NCI-H524 treated with DMSO at 0.1 percent for 48 hours (cell line): ENCODE measurements around the gene AGPAT2.

Experiments used
- DNase-seq: peaks from one replicate; lab custom pipeline; 2025; lab: John Stamatoyannopoulos, UW

AGPAT2 gene

DNA sequence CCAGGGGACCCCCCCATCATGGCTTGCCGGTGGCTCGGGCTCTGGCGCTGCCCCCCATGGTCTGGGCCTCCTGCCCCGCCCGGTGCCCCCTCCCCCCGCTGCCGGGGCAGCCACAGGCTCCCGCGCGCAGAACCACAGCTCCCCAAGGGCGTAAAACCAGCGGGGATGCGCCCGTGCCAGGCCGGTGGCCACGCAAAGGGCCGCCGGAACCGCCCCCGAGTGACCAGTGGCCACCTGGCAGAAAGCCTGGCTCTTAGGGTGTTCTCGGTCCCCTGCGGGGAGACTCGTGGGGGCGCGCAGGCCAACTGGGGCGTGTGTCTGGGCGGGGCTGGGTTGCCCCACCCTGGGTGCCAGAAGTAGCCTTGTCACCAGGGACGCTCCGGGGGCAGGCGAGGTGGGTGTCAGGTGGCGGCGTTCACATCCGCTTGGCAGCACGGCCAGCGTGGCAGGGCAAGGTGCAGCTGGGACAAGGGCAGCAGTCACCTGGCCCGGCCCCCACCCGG is 515 bp upstream of the AGPAT2 start:
- no peak for DNase-seq

DNA sequence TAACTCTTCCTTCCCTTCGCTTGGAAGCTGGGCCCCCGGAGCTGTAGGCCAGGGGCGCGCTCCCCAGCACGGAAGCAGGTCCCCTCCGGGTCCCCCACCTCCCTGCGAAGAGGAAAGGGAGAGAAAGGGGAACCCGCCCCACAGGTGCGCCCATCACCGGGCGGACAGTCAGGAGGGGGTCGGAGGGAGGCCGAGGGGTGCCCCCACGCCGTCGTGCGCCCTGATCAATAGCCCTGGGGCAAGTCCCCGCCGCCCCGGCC is 793 bp downstream of the AGPAT2 start:
- DNase-seq, result no peak

DNA sequence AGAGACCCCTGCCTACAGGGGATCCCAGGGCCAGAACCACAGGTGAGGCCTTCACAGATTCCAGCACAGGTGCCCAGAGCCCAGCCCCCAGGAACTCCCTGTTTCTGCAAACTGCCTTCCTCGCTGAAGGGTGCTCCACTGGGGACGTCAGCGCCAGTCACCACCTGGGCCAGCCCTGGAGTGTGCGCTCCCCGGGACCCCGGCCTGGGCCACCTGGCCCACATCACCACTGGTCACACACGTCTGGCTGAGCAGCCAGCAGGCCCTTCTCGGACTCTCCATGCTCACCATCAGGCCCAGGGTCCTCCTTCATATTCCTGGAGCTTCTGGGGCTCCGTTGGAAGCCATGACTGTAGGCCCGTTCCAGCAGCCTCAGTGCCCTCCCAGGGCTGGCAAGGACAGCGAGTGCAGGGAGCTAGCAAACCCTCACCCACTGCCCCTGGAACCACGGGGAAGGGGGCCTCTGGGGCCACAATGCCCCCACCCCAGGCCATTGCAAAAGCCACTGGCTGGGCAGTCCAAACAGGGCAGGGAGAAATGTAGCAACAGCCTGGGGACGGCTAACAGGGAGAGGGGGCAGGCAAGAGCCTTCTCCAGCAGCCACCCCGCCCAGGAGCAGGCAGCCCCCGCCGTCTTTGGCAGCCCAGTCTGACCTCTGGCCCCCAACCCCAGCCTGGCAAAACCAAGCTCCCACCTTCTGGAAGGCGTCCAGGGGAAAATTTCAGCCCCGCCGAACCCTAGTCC is 1.3 kb downstream of the AGPAT2 start:
- DNase-seq, result no peak

DNA sequence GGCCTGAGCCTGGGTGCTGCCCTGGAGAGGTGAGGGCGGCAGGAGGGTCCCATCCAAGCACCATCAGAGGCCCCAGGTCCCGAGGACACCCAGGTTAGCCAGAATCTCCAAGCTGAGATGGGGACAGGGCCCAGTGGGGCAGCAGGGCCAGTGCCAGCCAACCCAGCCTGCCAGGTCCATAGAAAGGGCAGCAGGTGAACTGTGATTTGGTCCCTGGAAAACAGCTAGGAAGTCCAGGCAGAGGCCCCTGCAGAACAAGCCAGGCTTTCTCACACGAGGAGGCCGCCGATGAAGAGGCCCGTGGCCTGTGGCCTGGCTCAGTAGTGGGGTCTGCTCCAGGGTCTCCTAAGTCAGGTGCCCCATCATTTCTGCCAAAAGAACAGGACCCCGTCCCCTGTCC is 2.0 kb downstream of the AGPAT2 start:
- DNase-seq, result no peak

DNA sequence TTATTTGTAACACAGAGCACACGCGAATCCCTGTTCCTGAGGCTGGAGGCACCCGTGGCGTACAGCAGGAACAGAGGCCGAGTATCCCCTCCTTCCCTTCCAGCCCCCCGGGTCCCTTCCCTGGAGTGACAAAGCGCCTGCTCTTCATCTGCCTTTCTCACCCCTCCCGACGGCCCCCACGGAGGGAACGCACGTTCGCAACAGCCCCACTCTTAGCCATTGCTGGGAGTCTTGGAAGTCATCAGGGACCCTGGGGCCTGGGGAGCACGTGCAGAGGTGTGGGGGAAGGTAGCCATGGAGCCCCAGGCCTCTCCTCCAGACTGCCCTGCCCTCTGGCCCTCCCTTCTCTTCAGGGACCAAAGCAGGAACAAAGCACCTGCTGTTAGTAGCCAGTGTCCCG is 2.5 kb downstream of the AGPAT2 start:
- DNase-seq, result no peak

DNA sequence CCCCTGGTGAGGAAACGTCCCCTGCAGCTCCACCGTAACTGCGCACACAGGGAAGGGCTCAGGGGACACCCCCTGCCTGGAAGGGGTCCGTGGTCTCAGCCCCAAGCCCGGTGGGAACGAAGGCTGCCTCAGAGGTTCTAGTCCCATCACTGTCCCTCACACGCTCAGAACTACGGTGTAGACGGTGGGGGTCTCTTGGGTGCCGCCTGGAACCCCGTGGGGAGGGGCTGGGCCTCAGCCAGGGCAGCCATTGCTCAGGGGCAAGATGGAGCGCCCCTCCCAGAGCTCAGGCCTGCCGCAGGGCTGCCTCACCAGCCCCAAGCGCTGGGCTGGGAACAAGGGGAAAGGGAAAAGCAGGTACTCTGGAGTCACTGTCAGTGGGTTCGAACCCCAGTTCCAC is 2.9 kb downstream of the AGPAT2 start:
- no peak for DNase-seq

DNA sequence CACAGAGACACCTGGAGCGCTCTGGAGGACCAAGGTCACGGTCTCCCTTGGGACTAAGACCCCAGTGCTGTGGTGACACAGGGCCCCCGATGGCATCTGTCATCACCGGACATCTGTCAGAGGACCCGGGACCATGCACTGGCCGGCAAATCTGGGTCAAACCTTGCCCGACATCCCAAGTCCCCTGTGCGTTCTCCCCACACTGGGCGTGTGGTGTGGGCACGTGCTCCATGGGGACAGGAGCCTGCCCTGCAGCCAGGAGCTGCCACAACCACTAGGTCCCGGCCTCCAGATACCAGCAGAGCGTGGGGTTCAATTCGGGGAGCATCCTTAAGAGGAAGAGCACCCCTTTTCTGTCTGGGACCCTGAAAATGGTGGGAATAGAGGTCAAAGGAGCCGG is 3.5 kb downstream of the AGPAT2 start:
- no peak for DNase-seq

DNA sequence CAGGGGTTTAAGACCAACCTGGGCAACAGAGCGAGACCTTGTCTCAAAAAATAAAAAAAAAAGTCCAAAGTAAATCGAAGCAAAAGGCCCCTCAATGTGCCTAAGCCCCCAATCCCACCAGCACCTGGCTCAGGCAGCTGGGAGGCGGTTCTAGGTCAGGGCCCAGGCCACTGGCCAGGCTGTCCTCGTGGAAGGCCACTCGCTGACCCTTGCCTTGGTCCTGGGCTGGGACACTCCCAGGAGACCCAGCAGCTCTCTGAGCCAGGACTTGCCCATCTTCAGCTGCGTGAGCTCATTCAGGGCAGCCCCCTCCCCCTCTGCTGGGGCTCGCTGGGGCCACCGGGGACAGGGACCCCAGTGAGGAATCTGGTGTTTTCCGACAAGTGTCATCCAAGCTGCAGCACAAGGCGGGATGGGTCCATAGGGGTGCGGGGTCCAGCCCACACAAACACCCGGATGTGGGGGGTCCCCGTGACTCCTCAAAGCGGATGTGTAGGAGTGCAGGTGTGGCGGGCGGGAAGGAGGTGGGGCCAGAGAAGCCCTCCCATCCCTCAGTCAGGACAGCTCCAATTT is 4.0 kb downstream of the AGPAT2 start:
- no peak for DNase-seq

DNA sequence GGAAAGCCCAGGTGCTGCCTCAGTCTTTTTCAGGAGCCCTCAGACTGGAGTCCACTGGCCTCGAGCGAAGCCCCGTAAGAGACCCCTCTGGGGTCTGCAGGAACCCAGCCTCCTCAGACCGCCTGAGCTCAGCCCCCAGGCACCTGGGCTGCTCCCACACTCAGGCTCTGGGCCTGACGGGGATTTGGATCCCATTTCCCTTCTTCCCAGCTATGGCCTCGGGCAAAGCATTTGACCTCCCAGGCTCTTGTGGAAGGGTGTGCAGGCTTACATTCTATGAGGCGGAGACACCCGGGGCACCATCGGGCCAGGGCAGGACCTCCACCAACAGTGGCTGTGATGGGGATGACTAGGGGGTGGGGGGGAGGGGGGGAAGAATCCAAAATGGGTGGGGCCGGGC is 4.5 kb downstream of the AGPAT2 start:
- no peak for DNase-seq

DNA sequence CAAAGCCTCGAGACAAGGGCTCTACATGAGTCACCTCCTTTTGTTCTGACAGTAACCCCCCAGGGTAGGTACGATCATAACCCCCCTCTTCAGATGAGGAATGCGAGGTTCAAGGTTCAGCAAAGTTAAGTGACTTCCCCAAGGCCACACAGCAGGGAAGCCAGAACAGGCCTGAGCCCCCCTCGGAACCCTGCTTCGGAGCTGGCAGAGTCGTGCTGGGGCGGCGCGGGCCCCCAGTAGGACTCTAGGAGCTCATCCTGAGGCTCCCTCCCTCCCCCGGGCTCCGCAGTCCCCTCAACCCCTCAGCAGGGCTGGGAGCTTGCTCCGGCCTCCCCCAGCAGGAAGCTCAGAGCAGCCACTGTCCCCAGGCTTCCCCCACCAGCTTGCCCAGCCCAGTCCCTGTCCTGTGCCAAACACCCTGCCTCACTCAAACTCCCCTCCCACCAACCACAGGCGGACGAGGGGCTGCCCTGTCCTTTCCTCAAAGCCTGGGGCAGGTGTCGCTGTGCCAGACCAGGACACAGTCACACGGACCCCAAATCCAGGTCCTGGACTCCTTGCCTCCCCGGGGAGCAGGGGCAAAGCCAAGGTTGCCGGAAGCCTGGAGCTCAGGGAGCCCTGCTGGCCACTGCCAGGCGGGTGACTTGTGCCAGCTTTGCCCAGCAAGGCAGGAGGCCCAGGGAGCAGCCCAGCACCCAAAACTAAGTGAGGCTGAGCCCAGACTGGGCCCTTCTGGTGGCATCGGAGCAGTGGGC is 5.1 kb downstream of the AGPAT2 start:
- no peak for DNase-seq

DNA sequence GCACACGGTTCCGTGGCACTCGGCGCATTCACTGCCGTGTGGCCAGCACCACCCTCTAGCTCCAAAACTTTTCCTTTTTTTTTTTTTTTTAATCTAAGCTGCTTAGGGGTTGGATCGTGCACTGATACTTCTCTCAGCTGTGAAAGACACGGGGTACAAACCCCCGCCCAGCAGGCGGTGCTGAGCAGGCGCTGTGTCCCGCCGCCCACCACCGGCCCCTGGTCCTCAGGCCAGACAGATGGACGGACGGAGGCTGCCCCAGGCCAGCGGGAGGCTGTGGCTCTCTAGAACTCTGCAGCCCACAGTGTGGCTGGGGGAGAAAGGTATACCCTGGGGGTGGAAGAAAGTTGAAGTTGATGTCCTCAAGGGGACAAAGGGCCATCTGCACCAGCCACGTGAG is 6.2 kb downstream of the AGPAT2 start:
- no peak for DNase-seq

DNA sequence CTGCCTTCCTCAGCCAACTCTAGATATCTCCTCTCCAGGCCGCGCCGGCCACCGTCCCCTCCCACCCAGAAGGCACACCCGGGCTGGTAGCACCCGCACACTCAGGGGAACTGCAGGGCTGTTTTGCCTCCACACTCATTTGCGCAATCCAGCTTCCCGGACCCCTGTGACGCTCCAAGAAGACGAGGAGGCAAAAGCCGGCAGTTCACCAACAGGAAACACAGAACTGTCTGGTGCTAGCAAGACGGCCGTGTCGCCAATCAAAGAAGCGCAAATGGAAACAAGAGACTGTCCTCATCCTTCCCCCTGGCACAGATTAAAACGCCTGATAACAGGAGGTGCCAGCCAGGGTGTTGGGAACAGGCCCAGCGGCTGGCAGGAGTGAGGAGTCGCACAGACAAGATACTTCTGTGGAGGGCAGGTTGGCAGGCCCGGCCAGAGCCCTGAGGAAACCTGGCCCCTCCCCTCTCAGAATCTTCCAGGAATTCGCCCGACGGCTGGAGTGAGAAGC is 7.8 kb downstream of the AGPAT2 start:
- no peak for DNase-seq

DNA sequence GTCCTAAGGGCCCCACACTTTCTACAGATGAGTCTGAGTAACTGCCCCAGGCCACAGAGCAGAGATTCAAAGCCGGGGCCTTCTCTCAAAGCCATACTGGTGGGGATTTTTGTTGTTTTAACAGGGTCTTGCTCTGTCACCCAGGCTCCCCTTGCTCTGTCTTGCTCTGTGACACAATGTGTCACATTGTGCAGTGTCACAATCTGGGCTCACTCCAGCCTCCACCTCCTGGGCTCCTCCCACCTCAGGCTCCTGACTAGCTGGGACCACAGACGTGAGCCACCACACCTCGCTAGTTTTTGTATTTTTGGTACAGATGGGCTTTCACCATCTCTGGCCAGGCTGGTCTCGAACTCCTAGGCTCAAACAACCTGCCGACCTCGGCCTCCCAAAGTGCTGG is 8.6 kb downstream of the AGPAT2 start:
- no peak for DNase-seq

DNA sequence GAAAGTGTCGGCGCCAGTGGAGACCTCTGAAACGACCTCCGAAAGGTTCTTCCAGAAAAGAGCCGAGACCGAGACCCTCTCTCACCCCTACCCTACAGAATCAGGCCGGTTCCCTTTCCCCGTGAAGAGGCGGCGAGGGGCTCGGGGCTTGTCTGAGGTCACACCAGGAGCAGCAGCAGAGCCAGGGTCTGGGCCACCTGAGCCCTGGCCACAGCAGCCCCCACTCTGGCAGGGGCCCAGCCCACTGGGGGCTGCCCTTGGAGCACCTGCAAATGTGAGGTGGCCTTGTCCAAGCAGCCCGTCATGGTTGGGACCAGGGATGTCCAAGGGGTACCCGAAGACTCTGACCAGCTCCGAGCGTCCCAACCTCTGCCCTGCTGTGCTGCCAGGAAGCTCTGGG is 9.2 kb downstream of the AGPAT2 start:
- DNase-seq, result no peak

DNA sequence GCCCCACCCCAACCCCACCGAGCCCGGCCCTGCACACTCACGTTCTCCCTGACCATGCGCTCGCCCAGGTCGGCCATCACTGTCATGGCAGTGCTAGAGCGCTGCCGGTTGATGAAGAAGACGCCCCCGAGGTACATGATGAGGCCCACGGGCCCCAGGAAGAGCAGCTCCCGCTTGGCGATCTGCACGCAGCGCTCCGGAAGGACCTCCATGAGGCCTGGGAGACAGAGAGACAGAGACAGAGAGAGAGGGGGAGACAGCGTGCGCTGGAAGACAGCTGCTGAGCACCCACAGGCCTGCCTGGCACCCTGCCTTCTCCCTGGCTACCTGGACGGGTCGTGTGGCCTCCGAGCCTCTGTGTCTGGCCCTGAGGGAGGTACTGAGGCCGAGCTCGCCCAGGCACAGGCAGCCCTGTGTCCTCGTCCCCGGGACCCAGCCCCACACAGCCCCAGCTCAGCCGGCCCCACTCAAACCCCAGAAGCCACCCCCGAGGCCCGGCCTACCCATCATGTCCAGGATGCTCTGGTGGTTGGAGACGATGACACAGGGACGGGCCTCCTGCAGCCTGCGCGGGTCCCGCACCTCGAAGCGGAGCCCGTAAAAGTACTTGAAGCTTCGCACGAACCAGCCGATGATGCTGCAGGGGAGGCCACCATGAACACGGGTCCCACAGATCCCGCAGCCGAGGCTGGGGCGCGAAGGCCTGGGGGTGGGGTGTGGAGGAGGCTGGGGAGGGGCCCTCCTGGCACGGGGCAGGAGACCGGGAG is 10.2 kb downstream of the AGPAT2 start:
- DNase-seq, result no peak

DNA sequence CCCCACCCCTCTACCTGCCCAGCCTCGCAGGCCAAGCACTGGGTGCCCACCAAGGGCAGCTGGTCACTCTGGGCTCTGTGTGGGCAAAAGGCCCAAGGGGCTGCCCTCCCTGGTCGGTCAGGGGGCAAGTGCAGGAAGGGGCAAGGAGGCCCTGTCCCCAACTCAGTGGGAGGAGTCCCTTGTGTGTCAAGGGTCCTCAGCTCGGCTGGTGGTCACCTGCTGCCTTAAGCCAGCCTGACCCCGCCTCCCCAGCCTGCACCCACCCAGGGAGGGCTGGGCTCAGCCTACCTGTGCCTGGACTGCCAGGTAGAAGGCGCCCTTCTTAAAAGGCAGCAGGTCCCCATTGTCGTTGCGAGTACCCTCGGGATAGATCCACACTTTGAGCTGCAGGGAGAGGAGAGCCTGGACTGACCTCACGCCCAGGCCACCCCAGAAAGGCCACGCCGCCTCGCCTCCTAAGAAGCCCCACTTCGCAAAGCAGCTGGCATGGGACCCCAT is 10.9 kb downstream of the AGPAT2 start:
- DNase-seq, result no peak

DNA sequence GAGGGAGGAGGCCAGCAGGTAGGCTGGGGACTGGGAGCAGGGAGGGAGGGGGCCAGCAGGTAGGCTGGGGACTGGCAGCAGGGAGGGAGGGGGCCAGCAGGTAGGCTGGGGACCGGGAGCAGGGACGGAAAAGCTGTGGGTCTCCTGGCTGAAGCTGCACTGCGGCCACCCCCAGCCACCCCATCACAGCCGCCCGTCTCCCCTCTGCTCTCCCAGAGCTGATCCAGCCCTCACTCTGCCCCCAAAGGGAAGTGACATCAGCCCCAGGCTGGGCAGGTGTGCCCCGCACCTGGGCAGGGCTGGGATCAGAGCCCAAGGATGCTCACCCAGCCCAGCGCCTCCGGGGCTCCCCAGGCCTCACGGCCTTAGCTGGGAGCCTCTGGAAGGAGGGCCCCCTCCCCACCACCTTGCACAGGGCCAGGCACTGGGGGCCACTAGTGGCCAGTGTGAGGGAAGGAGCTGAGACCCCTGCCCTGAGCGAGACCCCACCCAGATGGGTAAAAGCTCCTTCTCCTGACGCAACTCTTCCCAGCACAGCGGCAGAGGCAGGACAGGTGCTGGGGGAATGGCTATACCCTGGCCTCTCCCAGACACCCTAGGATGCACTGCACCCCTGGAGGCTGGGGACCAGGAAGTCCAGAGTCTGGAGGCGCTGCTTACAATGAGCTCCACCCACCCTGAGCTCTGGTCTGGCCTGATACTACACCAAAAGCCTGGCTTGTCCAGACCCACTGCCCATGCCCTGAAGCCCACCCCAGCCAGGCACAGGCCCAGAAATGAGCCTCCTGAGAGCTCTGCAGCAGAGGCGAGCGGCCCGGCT is 11.6 kb downstream of the AGPAT2 start:
- DNase-seq, result no peak

DNA sequence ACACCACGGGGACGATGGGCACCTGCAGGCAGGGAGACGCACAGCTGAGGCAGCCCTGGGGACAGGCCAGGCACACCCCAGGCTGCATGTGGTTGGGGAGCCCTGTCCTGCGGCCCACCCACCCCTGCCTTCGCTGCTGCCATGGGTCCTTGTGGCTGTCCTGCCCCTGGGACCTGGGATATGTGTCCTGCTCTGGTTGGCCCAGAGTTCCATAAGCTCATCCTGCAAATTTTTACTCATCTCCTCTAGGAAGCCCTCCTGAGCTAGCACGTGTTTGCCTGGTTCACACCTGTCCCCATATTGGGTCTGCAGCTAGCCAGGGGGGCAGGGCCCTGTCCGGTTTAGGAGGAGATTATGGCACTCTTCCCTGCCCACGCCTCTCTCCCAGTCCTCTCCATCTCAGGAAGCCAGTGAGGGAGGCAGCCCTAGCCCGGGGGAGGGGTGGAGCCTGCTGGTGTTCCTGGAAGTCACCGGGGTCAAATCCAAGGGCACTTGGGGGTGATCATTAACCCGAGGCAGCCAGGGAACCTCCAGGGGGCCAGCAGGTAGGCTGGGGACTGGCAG is 12.4 kb downstream of the AGPAT2 start:
- no peak for DNase-seq

DNA sequence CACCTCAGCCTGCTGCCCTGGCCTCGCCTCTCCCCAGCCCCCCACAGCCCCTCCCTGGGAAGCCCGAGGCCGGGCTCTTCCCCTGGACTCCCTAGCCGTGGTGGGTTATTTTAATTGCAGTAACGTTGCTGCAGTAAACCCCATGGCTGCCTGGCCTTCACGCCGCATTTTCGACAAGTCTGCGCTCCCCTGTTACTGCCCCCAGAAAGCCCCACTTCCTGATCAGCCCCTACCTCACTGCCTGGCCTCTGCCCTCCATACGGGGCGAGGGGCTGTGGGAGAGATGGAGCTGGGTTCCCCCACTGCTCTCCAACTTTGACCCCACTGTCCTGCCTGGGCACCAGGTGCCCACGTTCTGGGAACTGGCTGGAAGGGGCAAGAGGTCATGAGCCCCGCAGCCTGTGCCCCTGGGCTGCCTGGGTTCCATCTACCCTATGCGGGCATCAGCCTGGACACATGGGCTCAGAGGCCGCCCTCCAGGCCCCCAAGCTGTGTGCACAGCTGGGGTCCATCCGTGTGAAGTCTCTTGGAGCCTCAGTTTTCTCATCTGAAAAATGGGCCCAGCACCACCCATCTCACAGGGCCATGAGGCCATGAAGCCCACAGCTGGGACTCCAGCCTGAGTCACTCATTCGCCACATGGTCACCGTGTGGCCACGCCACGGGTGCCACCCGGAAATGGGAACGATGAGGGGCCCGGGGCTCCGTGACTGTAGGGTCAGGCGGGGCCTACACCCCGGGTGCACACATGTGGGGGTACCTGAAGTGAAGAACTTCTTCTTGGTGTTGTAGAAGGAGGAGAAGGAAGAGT is 13.1 kb downstream of the AGPAT2 start:
- no peak for DNase-seq
